ENCODE data around the gene HOXA9.

The HOXA9 gene

DNA sequence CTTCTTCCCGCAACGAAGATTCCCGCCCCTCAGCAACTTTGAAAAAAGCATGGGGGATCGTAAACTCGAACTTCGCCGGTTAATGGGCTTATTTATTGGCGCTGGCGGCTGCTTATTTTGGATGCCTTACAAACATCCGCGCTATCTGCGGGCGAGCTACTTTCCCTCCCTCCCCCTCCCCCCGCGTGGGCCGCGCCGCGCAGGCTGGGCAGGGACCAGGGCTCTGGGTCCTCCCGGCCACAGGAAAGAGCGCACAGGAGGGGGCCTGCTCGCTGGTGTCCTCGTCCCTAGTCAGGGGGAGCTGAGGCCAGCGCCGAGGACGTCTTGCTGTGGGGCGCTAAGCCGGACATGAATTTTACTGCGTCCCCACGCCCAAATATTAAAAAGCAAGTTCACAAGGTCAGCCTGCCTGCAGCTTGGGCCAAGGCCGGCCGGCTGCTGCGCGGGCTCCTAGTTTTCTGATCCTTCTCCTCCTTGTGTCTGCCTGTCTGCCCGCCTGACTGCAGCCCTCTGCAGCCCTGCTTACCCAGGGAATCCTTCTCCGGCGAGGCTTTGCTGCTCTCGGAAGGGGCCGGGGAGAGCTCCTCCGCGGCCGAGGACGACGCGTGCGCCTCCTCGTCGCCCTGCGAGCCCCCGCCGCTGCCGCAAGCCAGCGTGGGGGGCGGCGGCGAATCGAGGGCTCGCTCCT, 7.6 kb upstream of the HOXA9 start (continued):
- TF ChIP-seq ZNF621 (tag by site-specific recombination; IDR thresholded peaks at IDR 0.05) (no peak), ZXDB (tag by site-specific recombination; IDR thresholded peaks at IDR 0.05) (peak; percentile 88), IKZF3 (tag by site-specific recombination; IDR thresholded peaks at IDR 0.05) (peak; percentile 81), OVOL3 (tag by site-specific recombination; IDR thresholded peaks at IDR 0.05) (0 out of 2 replicates have a peak, but pooled peaks have one; percentile 42), ZBTB8A (tag by site-specific recombination; IDR thresholded peaks at IDR 0.05) (peak; percentile 72), KLF1 (tag by site-specific recombination; IDR thresholded peaks at IDR 0.05) (no peak; the same call in none of the 2 replicates), ZNF394 (tag by site-specific recombination; IDR thresholded peaks at IDR 0.05; ENCODE audit: borderline replicate concordance) (peak; percentile 56), ZNF362 (tag by site-specific recombination; IDR thresholded peaks at IDR 0.05) (peak; percentile 47; the same call in 1 of the 2 replicates), ZIC2 (tag by site-specific recombination; IDR thresholded peaks at IDR 0.05) (peak; percentile 84), RBAK (tag by site-specific recombination; IDR thresholded peaks at IDR 0.05) (no peak), KLF9 (tag by site-specific recombination; IDR thresholded peaks at IDR 0.05; ENCODE audit: low read depth) (0 out of 2 replicates have a peak, but pooled peaks have one; percentile 35), ZNF341 (tag by site-specific recombination; IDR thresholded peaks at IDR 0.05; ENCODE audit: low read depth) (peak; percentile 45; the same call in 1 of the 2 replicates), MEIS1 (CRISPR knock-in tag; IDR thresholded peaks at IDR 0.05; ENCODE audit: borderline replicate concordance) (0 out of 2 replicates have a peak, but pooled peaks have one; percentile 11), SP2 (tag by site-specific recombination; IDR thresholded peaks at IDR 0.05) (peak; percentile 65), GLIS1 (tag by site-specific recombination; IDR thresholded peaks at IDR 0.05) (peak; percentile 75), ZFP69B (tag by site-specific recombination; IDR thresholded peaks at IDR 0.05) (no peak), GLI4 (tag by site-specific recombination; IDR thresholded peaks at IDR 0.05) (no peak), GLIS2 (tag by site-specific recombination; IDR thresholded peaks at IDR 0.05) (peak; percentile 78; the same call in 1 of the 2 replicates), ZNF629 (tag by site-specific recombination; IDR thresholded peaks at IDR 0.05) (peak; percentile 48; the same call in 1 of the 2 replicates), KLF16 (tag by site-specific recombination; IDR thresholded peaks at IDR 0.05) (0 out of 2 replicates have a peak, but pooled peaks have one; percentile 54), KLF10 (tag by site-specific recombination; IDR thresholded peaks at IDR 0.05) (peak; percentile 53; the same call in 1 of the 2 replicates), TCF7L2 (IDR thresholded peaks at IDR 0.05; ENCODE audit: borderline replicate concordance, low read depth, low read length) (peak; percentile 38; the same call in 1 of the 2 replicates), PRDM6 (tag by site-specific recombination; IDR thresholded peaks at IDR 0.05) (peak; percentile 56), ZNF292 (tag by site-specific recombination; IDR thresholded peaks at IDR 0.05; ENCODE audit: borderline replicate concordance, low read depth) (no peak)
- TF ChIP-seq, protein P1, sequence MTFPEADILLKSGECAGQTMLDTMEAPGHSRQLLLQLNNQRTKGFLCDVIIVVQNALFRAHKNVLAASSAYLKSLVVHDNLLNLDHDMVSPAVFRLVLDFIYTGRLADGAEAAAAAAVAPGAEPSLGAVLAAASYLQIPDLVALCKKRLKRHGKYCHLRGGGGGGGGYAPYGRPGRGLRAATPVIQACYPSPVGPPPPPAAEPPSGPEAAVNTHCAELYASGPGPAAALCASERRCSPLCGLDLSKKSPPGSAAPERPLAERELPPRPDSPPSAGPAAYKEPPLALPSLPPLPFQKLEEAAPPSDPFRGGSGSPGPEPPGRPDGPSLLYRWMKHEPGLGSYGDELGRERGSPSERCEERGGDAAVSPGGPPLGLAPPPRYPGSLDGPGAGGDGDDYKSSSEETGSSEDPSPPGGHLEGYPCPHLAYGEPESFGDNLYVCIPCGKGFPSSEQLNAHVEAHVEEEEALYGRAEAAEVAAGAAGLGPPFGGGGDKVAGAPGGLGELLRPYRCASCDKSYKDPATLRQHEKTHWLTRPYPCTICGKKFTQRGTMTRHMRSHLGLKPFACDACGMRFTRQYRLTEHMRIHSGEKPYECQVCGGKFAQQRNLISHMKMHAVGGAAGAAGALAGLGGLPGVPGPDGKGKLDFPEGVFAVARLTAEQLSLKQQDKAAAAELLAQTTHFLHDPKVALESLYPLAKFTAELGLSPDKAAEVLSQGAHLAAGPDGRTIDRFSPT (tag by site-specific recombination; IDR thresholded peaks at IDR 0.05), result peak; percentile 40; the same call in 1 of the 2 replicates
- TF ChIP-seq, protein P2, sequence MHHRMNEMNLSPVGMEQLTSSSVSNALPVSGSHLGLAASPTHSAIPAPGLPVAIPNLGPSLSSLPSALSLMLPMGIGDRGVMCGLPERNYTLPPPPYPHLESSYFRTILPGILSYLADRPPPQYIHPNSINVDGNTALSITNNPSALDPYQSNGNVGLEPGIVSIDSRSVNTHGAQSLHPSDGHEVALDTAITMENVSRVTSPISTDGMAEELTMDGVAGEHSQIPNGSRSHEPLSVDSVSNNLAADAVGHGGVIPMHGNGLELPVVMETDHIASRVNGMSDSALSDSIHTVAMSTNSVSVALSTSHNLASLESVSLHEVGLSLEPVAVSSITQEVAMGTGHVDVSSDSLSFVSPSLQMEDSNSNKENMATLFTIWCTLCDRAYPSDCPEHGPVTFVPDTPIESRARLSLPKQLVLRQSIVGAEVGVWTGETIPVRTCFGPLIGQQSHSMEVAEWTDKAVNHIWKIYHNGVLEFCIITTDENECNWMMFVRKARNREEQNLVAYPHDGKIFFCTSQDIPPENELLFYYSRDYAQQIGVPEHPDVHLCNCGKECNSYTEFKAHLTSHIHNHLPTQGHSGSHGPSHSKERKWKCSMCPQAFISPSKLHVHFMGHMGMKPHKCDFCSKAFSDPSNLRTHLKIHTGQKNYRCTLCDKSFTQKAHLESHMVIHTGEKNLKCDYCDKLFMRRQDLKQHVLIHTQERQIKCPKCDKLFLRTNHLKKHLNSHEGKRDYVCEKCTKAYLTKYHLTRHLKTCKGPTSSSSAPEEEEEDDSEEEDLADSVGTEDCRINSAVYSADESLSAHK (tag by site-specific recombination; IDR thresholded peaks at IDR 0.05), result peak; percentile 79
